PC-9 (cell line): ENCODE measurements around the gene DYNC1I2.

Experiments used
- EZH2 ChIP-seq: fragments of 200-600 bp; sonication (generic); IDR thresholded peaks from 2 replicates; pipeline ENCODE4 v1.8.0; 2017; ENCODE audit warnings: antibody characterized with exemption, low read depth
- TF ChIP-seq, protein P1 (sequence below): fragments of 200-600 bp; sonication (generic); conservative IDR thresholded peaks from 2 replicates; pipeline ENCODE4 v1.6.1; 2017; ENCODE audit warnings: mixed run types, antibody characterized with exemption, mild to moderate bottlenecking, moderate library complexity

DNA sequence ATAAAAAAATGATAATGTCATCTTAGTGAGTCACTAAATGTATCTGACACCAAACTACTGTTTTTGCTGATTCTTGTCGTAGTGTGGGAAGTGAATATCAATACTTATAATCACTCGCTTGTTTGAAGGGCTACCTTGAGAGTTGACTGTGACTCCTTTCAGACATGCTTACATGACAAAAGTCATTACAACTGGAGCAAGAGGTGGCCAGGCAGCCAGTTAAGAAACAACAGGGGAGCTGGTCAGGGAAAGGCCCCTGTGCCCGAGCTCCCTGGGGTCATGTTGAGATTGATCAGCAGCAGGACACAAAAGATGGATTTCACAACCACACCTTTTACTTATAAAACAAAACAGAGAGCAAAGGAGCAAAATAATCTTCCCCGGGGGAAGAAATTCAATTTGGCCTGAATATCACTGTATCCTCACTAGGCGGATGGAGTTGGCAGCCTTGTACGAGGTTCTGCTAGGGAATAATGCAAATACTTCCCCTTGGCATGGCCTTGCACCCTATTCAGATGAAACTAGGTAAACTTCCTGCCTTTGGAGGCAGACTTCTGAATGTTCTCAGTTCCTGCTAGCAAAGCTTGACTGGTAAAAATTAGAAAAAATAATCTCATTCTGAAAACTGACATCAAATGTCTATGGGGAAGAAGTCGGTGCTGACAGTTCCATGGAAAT is 101.2 kb downstream of the DYNC1I2 start:
- TF ChIP-seq, protein P1, sequence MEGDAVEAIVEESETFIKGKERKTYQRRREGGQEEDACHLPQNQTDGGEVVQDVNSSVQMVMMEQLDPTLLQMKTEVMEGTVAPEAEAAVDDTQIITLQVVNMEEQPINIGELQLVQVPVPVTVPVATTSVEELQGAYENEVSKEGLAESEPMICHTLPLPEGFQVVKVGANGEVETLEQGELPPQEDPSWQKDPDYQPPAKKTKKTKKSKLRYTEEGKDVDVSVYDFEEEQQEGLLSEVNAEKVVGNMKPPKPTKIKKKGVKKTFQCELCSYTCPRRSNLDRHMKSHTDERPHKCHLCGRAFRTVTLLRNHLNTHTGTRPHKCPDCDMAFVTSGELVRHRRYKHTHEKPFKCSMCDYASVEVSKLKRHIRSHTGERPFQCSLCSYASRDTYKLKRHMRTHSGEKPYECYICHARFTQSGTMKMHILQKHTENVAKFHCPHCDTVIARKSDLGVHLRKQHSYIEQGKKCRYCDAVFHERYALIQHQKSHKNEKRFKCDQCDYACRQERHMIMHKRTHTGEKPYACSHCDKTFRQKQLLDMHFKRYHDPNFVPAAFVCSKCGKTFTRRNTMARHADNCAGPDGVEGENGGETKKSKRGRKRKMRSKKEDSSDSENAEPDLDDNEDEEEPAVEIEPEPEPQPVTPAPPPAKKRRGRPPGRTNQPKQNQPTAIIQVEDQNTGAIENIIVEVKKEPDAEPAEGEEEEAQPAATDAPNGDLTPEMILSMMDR: no peak
- TF ChIP-seq EZH2: no peak
